B cell (primary cell): ENCODE results near the gene SUPV3L1.

Experiments used
- EZH2 ChIP-seq: IDR thresholded peaks from 2 replicates; pipeline ENCODE4 v1.6.1; 2012; ENCODE audit warnings: borderline replicate concordance, low read depth, mild to moderate bottlenecking, moderate library complexity, low read length; ENCODE audit not compliant: insufficient read depth, poor library complexity, severe bottlenecking
- TF ChIP-seq, protein P1 (sequence below): fragments of 200-600 bp; IDR thresholded peaks from one replicate; pipeline ENCODE4 v1.8.0; 2022; ENCODE audit warnings: antibody characterized with exemption, mild to moderate bottlenecking

DNA sequence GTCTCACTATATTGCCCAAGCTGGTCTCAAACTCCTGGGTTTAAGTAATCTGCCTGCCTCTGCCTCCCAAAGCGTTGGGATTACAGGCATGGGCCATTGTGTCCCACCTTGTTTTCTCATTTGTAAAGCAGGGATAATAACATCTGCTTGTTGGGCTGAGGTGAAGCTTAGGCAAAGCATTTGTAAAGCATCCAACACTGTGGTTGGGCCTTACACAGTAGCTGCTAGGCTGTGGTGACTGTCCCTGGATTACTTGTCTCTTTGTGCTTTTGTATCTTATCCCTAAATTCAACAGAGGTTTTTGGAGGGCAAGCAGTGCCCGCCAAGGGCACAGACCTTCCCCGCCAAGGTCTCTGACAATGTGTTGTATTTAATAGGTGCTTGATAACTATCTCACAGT, 54.4 kb downstream of the SUPV3L1 start:
- TF ChIP-seq, protein P1, sequence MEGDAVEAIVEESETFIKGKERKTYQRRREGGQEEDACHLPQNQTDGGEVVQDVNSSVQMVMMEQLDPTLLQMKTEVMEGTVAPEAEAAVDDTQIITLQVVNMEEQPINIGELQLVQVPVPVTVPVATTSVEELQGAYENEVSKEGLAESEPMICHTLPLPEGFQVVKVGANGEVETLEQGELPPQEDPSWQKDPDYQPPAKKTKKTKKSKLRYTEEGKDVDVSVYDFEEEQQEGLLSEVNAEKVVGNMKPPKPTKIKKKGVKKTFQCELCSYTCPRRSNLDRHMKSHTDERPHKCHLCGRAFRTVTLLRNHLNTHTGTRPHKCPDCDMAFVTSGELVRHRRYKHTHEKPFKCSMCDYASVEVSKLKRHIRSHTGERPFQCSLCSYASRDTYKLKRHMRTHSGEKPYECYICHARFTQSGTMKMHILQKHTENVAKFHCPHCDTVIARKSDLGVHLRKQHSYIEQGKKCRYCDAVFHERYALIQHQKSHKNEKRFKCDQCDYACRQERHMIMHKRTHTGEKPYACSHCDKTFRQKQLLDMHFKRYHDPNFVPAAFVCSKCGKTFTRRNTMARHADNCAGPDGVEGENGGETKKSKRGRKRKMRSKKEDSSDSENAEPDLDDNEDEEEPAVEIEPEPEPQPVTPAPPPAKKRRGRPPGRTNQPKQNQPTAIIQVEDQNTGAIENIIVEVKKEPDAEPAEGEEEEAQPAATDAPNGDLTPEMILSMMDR, result no peak
- TF ChIP-seq EZH2, result no peak
